ENCODE data around the gene RTKN. TPM values are rescaled to one million over a fixed set of nuclear protein-coding genes. Genes with fewer than 3 reads are reported as not detected.

Gene RTKN
- total and polyA plus RNA-seq, 2 of the 13 experiments (the other 11 are each of a cell fraction or from before 2014, with no cell fraction given): 159 to 166 TPM

DNA sequence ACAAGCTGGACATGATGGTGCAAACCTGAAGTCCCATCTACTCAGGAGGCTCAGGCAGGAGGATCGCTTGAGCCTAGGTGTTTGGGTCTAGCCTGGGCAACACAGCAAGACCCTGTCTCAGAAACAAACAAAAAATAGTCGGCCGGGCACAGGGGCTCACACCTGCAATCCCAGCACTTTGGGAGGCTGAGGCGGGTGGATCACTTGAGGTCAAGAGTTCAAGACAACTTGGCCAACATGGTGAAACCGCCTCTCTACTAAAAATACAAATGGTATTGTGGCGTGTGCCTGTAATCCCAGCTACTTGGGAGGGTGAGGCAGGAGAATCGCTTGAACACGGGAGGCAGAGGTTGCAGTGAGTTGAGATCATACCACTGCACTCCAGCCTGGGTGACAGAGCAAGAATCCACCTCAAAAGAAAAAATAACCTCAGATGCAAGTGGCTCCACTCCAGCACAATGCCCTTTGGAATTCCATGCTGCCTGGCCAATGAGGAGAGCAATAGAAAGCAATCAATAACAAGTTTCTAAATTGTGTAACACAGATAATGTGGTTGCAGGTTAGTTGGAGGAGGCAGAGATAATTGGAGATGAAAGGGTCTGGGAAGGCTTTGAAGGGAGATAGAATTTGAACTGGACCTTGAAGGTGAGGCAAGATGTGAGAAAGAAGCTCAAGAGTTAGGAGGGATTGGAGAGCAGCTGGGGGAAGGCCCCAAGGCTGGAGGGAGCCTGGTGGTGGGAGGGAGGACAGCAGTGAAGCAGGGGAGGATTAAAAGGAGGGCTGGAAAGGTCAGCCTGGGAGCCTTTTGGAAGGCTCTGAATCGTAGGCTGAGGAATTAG is 47.1 kb upstream of the RTKN start (continued):
- TF ChIP-seq SRSF9 (IDR thresholded peaks at IDR 0.05; ENCODE audit: borderline replicate concordance, insufficient read depth, low read depth, low read length, poor library complexity, severe bottlenecking) (no peak), ZNF24 (IDR thresholded peaks at IDR 0.05) (no peak), MAX (IDR thresholded peaks at IDR 0.05) (peak; percentile 80), NR0B2 (CRISPR knock-in tag; IDR thresholded peaks at IDR 0.05) (no peak), SETDB1 (CRISPR knock-in tag; IDR thresholded peaks at IDR 0.05; ENCODE audit: borderline replicate concordance) (no peak), ZNF382 (CRISPR knock-in tag; IDR thresholded peaks at IDR 0.05; ENCODE audit: borderline replicate concordance) (no peak), KLF12 (CRISPR knock-in tag; IDR thresholded peaks at IDR 0.05; ENCODE audit: borderline replicate concordance) (no peak), BRD4 (CRISPR knock-in tag; IDR thresholded peaks at IDR 0.05) (no peak), MXD1 (CRISPR knock-in tag; IDR thresholded peaks at IDR 0.05) (no peak), NR2F1 (CRISPR knock-in tag; IDR thresholded peaks at IDR 0.05) (peak; percentile 37 to 48), MAF1 (CRISPR knock-in tag; IDR thresholded peaks at IDR 0.05; ENCODE audit: borderline replicate concordance) (no peak), ZBTB43 (CRISPR knock-in tag; conservative IDR thresholded peaks at IDR 0.05) (no peak), ARHGAP35 (CRISPR knock-in tag; IDR thresholded peaks at IDR 0.05; ENCODE audit: borderline replicate concordance) (no peak), ZFP36 (IDR thresholded peaks at IDR 0.05; ENCODE audit: borderline replicate concordance, low read depth, low read length, partially characterized antibody) (no peak), IRF1 (CRISPR knock-in tag; IDR thresholded peaks at IDR 0.05; ENCODE audit: low read depth) (no peak), MTERF4 (CRISPR knock-in tag; IDR thresholded peaks at IDR 0.05) (no peak), XBP1 (CRISPR knock-in tag; IDR thresholded peaks at IDR 0.05) (no peak), ZNF605 (CRISPR knock-in tag; IDR thresholded peaks at IDR 0.05) (peak; percentile 35; the same call in 1 of the 2 replicates)
- TF ChIP-seq, protein P1, sequence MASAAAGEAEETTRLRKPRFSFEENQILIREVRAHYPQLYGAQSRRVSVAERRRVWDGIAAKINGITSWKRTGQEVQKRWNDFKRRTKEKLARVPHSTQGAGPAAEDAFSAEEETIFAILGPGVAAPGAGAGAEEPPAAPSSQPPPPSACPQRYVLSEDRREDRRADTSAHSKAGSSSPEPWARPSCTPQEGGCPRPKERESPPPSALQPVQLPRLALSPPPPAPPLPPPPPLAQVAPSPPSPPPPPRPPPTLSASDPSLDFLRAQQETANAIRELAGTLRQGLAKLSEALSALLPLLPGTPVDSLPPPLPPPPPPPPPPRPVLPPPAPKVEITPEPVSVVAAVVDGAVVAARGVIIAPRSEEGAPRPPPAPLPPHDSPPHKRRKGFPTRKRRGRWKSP (CRISPR knock-in tag; IDR thresholded peaks at IDR 0.05): 0 out of 2 replicates have a peak, but pooled peaks have one; percentile 11
- TF ChIP-seq, protein P2, sequence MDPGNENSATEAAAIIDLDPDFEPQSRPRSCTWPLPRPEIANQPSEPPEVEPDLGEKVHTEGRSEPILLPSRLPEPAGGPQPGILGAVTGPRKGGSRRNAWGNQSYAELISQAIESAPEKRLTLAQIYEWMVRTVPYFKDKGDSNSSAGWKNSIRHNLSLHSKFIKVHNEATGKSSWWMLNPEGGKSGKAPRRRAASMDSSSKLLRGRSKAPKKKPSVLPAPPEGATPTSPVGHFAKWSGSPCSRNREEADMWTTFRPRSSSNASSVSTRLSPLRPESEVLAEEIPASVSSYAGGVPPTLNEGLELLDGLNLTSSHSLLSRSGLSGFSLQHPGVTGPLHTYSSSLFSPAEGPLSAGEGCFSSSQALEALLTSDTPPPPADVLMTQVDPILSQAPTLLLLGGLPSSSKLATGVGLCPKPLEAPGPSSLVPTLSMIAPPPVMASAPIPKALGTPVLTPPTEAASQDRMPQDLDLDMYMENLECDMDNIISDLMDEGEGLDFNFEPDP (CRISPR knock-in tag; conservative IDR thresholded peaks at IDR 0.05): no peak
